Activated CD4-positive, alpha-beta T cell treated with anti-CD3 and anti-CD28 coated beads, Interleukin-2, amount 10 ng/mL, durations not matched to agents 7 days and 5 days (primary cell): ENCODE data around the gene PRKCA. TPM values are rescaled to one million over a fixed set of nuclear protein-coding genes. Genes with fewer than 3 reads are reported as not detected.
"Not testable (repeated sequence)": the region's sequence is repeated elsewhere in the genome, so short reads cannot be mapped to it uniquely, and the experiment has no call there.

Experiments
- CTCF ChIA-PET: fragments of 350-600 bp; sonication (Branson Sonifier 250); formaldehyde crosslinking; loops from one replicate; lab custom pipeline; 2021; ENCODE audit warnings: antibody characterized with exemption; lab: Charles Lee
- POLR2A ChIA-PET: fragments of 350-600 bp; sonication (Branson Sonifier 250); formaldehyde crosslinking; loops from one replicate; lab custom pipeline; 2021; ENCODE audit warnings: antibody characterized with exemption; lab: Charles Lee
- DNase-seq: peaks from one replicate; pipeline ENCODE4 v3.0.0-alpha.2; 2020
- H3K27ac Mint-ChIP-seq: one replicate; pipeline ENCODE4 v1.8.0; 2021; ENCODE audit warnings: mild to moderate bottlenecking, moderate library complexity, mixed read lengths
- H3K27me3 Mint-ChIP-seq: one replicate; pipeline ENCODE4 v1.8.0; 2021; ENCODE audit warnings: mixed read lengths
- H3K36me3 Mint-ChIP-seq: one replicate; pipeline ENCODE4 v1.8.0; 2021; ENCODE audit warnings: low read depth, mixed read lengths
- H3K4me1 Mint-ChIP-seq: one replicate; pipeline ENCODE4 v1.8.0; 2021; ENCODE audit warnings: mixed read lengths
- H3K4me3 Mint-ChIP-seq: one replicate; pipeline ENCODE4 v1.8.0; 2021; ENCODE audit warnings: mild to moderate bottlenecking, moderate library complexity, mixed read lengths
- H3K9me3 Mint-ChIP-seq: one replicate; pipeline ENCODE4 v1.8.0; 2021; ENCODE audit warnings: mixed read lengths
- total RNA-seq, 2 experiments: library from RNA; stranded (reverse); gene quantifications; one replicate each; pipeline ENCODE4 v1.2.3, GENCODE V29; 2021

The PRKCA gene
- total RNA-seq, 2 experiments from 2014 or later, result 72.8 to 74.6 TPM

DNA sequence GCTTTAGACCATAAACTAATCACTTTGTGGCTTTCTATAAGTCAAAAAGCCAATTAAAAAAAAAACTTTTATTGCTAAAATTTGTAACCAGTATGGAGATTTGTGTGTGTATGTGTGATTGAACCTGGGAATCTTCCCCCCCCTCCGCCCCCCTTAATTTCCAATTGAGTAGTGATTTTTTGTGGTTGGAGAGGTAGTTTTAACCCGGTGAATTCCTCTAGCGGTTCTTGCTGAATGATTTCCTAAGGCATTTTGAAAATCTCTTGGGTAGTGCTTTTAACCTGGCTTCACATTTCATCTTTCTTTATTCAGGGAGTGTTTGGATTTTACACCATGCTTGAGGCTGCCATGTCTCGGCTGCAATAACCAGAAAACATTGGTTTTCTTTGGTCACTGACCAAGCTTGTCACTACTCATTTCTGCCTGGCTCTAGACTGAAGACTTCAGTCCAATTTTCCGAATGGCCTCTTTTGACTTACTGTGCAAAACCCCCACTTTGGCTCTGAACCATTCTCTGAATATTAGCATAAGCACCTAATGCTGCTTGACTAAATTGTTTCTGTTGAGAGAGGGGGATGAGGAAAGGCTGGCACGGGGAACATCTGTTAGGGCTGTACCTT lies 35.6 kb downstream of the PRKCA start:
- no peak for DNase-seq
- Mint-ChIP-seq H3K27ac (no peak overlapping the region), H3K9me3 (peaks cover 2% of the 10 kb centered on the region), H3K4me1 (peaks cover 69% of the 10 kb centered on the region), H3K36me3 (peaks cover 53% of the 10 kb centered on the region), H3K27me3 (no peaks in the 10 kb centered on the region), H3K4me3 (no peak overlapping the region)
- ChIA-PET POLR2A (no interaction called here), CTCF (interaction anchor here (0.9 to 1.8 kb wide), 2 partner anchors 13 to 155 kb away, joined by 3 to 4 read pairs; no protein-coding TSS in a partner anchor)

DNA sequence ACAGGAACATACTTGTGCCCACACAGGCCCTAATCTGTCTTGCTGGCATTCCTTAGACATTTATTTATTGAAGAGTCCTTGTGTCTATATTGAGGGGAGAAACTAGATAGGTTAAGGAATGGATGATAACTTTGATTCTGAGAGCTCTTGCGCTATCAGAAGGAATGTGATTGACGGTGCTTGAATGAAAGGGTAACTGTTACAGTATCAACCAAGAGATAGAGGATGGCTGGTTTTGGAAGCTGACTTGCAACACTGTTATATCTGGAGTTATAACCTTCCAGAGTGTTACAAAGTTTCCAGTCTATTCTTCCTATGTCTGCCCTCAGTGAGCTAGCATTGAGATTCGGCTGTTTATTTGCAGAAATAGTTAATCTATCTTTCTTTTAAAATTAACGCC lies 36.5 kb downstream of the PRKCA start:
- peaks cover 59% of the 10 kb centered on the region for H3K36me3 Mint-ChIP-seq
- CTCF ChIA-PET, result interaction anchor here (1.1 to 1.8 kb wide), 3 partner anchors 9 to 154 kb away, joined by 3 to 4 read pairs (median 3); no protein-coding TSS in a partner anchor
- H3K9me3 Mint-ChIP-seq, result peaks cover 2% of the 10 kb centered on the region
- H3K27me3 Mint-ChIP-seq, result no peaks in the 10 kb centered on the region
- H3K4me1 Mint-ChIP-seq, result peaks cover 68% of the 10 kb centered on the region
- H3K4me3 Mint-ChIP-seq, result no peak overlapping the region
- no peak overlapping the region for H3K27ac Mint-ChIP-seq
- DNase-seq, result no peak
- POLR2A ChIA-PET, result interaction anchor here (0.6 kb wide), 1 partner anchor 179 kb away, joined by 3 read pairs; no protein-coding TSS in a partner anchor

DNA sequence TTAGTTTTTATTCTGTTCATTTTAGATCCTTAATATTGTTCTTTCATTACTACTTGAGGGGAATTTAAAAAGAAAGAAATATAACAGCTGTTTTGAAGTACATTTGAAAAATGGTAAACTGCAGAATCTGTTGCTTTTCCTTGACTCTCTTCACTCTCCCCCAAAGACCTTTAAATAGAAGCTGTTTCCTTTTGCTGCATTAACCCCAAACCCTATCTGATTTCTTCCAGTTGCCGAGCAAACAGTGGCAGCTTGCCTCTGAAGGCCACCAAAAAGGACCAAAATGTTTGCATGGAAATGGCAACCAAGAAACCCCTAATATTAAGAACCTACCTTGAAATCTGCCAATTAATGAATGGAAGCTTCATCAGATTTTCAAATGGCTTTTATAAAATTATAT lies 37.1 kb downstream of the PRKCA start:
- Mint-ChIP-seq H3K4me3 (peak overlapping the region; percentile 57), H3K27ac (peak overlapping the region; percentile 71), H3K4me1 (peaks cover 64% of the 10 kb centered on the region), H3K36me3 (peaks cover 55% of the 10 kb centered on the region), H3K27me3 (no peaks in the 10 kb centered on the region), H3K9me3 (peaks cover 2% of the 10 kb centered on the region)
- ChIA-PET POLR2A (interaction anchor here (0.6 kb wide), 1 partner anchor 178 kb away, joined by 3 read pairs; no protein-coding TSS in a partner anchor), CTCF (interaction anchor here (0.6 to 1.5 kb wide), 3 partner anchors 8 to 123 kb away, joined by 3 to 4 read pairs (median 3); no protein-coding TSS in a partner anchor)
- DNase-seq, result no peak

DNA sequence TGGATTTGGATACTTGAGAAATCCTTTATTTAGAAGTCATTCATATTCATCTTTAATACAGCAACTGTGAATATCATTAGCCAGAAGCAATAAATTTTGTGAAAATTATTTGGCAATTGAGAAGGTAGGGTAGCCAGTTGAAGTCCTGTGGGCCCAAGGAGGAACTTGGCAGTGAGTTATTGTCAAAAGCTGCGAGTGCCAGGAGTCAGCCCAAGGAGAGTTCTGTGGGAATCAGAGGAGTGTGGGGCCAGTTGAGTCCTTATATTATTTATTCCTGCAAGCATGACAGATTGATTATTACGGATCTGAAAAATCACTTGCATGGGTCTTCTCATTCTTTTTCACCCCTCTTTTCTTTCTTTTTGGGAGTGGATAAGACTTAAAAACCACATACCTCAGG lies 38.3 kb downstream of the PRKCA start:
- Mint-ChIP-seq H3K4me3 (no peak overlapping the region), H3K9me3 (peaks cover 2% of the 10 kb centered on the region), H3K4me1 (peaks cover 55% of the 10 kb centered on the region), H3K36me3 (peaks cover 45% of the 10 kb centered on the region), H3K27ac (no peak overlapping the region), H3K27me3 (no peaks in the 10 kb centered on the region)
- ChIA-PET POLR2A (no interaction called here), CTCF (interaction anchor here (5.6 kb wide), 1 partner anchor 11 kb away, joined by 22 read pairs; no protein-coding TSS in a partner anchor)
- no peak for DNase-seq

DNA sequence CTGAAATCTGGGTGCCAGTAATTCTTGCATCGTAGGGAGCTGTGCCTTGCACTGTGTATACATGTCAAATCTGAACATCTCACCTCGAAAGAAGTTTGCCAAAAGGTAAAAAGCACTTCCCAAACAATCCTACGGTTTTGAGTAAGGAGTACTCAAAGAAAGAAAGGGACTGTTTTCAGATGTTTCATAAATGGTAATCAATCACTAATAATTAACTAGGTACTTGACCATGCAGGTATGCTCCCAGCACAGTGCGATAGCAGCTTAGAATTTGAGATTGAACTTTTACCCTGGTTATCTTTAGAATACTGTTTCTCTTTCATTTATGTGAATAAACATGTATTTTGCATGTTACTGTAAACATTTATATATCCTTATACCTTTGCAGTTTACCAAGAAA lies 39.0 kb downstream of the PRKCA start:
- ChIA-PET POLR2A (interaction anchor here (0.6 kb wide), 1 partner anchor 10 kb away, joined by 3 read pairs; no protein-coding TSS in a partner anchor), CTCF (interaction anchor here (5.6 kb wide), 1 partner anchor 11 kb away, joined by 22 read pairs; no protein-coding TSS in a partner anchor)
- Mint-ChIP-seq H3K27ac (no peak overlapping the region), H3K4me3 (no peak overlapping the region), H3K9me3 (peaks cover 2% of the 10 kb centered on the region), H3K4me1 (peaks cover 49% of the 10 kb centered on the region), H3K36me3 (peaks cover 40% of the 10 kb centered on the region), H3K27me3 (no peaks in the 10 kb centered on the region)
- DNase-seq, result no peak

DNA sequence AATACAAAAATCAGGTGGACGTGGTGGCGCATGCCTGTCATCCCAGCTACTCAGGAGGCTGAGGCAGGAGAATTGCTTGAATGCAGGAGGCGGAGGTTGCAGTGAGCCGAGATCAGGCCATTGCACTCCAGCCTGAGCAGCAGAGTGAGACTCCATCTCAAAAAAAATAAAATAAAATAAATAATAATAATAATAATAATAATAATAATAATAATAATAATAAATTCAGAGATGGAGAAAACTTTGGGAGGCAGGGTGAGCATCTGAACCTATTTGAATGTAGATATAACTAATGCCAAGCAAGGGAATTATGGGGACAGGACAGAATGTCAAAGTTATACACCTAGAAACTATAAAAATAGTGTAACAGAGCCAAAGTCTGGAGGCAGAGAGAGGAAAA lies 39.9 kb downstream of the PRKCA start:
- H3K4me3 Mint-ChIP-seq, POLR2A ChIA-PET, DNase-seq, H3K9me3 Mint-ChIP-seq, H3K27ac Mint-ChIP-seq, H3K27me3 Mint-ChIP-seq: not testable (repeated sequence)
- CTCF ChIA-PET, result interaction anchor here (5.6 kb wide), 1 partner anchor 12 kb away, joined by 22 read pairs; no protein-coding TSS in a partner anchor
- H3K36me3 Mint-ChIP-seq, result peaks cover 36% of the 10 kb centered on the region
- peaks cover 47% of the 10 kb centered on the region for H3K4me1 Mint-ChIP-seq

DNA sequence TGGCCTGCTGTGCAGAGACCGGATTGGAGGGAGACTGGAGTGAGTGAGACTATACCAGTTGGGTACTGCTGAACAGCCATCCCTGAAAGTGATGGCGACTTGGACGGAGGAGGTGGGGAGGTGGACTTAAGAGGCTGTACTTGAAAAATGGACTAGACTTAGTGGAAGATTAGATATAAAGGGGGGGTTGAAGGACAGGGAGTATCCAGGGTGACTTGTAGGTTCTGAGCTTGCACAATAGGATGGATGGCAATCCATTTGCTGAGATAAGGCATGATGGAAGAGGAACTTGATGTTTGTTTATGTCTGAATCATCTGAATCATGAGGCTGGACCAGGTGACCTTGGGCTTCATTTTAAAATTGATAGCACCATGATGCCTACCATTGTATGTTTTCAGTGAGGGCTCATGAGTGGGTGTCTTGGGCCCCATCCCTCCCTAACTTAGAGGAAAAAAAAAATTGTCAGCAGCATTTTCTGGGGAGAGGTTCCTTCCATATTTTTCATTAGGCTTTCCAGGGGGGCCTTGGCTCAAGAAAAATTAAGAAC lies 41.2 kb downstream of the PRKCA start:
- DNase-seq, result no peak
- peaks cover 49% of the 10 kb centered on the region for H3K4me1 Mint-ChIP-seq
- POLR2A ChIA-PET, result no interaction called here
- no peak overlapping the region for H3K4me3 Mint-ChIP-seq
- CTCF ChIA-PET, result interaction anchor here (0.8 to 5.6 kb wide), 3 partner anchors 14 to 38 kb away, joined by 3 to 22 read pairs (median 3); no protein-coding TSS in a partner anchor
- H3K36me3 Mint-ChIP-seq, result peaks cover 30% of the 10 kb centered on the region
- H3K27me3 Mint-ChIP-seq, result no peaks in the 10 kb centered on the region
- H3K27ac Mint-ChIP-seq, result no peak overlapping the region
- H3K9me3 Mint-ChIP-seq, result no peaks in the 10 kb centered on the region

DNA sequence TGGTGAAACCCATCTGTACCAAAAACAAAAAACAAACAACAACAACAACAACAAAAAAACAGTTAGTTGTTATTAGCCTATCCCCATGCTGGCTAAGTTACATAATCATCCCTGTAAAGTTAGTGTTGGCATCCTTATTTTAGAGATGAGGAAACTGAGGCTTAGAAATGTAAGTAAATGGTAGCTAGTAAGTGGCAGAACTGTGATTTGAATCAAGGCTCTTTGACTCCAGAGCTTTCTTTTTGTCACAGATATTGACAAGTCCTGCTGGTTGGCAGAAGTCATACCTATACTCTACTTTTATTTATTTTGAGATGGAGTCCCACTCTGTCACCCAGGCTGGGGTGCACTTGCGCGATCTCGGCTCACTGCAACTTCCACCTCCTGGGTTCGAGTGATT lies 42.1 kb downstream of the PRKCA start:
- H3K4me1 Mint-ChIP-seq, result peaks cover 47% of the 10 kb centered on the region
- CTCF ChIA-PET, result interaction anchor here (0.5 to 5.6 kb wide), 2 partner anchors 15 to 75 kb away, joined by 3 to 22 read pairs; no protein-coding TSS in a partner anchor
- H3K9me3 Mint-ChIP-seq, result no peaks in the 10 kb centered on the region
- H3K4me3 Mint-ChIP-seq, result no peak overlapping the region
- no peak overlapping the region for H3K27ac Mint-ChIP-seq
- POLR2A ChIA-PET, result no interaction called here
- H3K36me3 Mint-ChIP-seq, result peaks cover 24% of the 10 kb centered on the region
- H3K27me3 Mint-ChIP-seq, result no peaks in the 10 kb centered on the region
- no peak for DNase-seq

DNA sequence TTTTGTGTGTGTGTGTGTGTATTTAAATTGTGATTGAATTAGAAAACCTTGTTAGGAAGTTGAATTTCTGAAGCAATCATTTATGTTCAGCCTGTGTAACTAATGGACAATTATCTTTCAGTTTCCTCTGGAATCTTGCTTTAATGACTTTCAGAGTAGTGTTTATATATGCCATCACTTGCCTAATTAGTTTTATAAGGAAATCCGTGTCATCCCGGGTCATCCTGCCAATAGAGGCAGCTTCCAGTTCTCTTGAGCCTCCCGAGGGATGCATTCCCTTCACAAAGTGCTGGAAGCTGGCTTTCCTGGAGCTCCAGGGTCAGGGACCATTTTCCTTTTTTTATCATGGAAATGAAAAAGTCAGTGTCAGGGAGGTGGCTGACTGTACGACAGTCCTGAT lies 42.9 kb downstream of the PRKCA start:
- no peaks in the 10 kb centered on the region for H3K27me3 Mint-ChIP-seq
- H3K4me1 Mint-ChIP-seq, result peaks cover 47% of the 10 kb centered on the region
- CTCF ChIA-PET, result interaction anchor here (0.7 to 5.6 kb wide), 2 partner anchors 15 to 332 kb away, joined by 3 to 22 read pairs; no protein-coding TSS in a partner anchor
- no peaks in the 10 kb centered on the region for H3K9me3 Mint-ChIP-seq
- no peak overlapping the region for H3K4me3 Mint-ChIP-seq
- H3K36me3 Mint-ChIP-seq, result peaks cover 19% of the 10 kb centered on the region
- H3K27ac Mint-ChIP-seq, result no peak overlapping the region
- no peak for DNase-seq
- POLR2A ChIA-PET, result no interaction called here

DNA sequence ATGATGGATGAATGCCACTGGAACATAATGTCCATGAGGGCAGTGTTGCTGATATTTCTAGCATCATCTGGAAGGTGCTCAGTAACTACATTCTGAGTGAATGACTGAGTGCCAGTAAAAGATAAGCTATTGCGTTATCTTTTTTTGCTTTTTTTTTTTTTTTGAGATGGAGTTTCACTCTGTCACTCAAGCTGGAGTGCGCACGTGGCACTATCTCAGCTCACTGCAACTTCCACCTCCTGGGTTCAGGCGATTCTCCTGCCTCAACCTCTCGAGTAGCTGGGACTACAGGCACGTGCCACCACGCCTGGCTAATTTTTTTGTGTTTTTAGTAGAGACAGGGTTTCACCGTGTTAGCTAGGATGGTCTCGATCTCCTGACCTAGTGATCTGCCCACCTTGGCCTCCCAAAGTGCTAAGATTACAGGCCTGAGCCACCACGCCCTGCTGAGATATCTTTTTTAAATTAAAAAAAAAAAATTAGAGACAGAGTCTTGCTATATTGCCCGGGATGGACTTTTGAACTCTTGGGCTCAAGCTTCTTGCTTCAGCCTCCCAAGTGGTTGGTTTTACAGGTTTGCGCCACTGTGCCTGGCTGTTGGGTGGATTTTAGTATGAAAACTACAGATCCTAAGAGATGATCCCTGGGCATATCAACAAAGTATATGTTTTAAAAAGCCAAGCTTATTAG lies 43.7 kb downstream of the PRKCA start:
- H3K36me3 Mint-ChIP-seq, result peaks cover 18% of the 10 kb centered on the region
- H3K4me1 Mint-ChIP-seq, result peaks cover 46% of the 10 kb centered on the region
- H3K4me3 Mint-ChIP-seq, H3K27ac Mint-ChIP-seq, H3K9me3 Mint-ChIP-seq, POLR2A ChIA-PET, H3K27me3 Mint-ChIP-seq, DNase-seq: not testable (repeated sequence)
- CTCF ChIA-PET, result interaction anchor here (0.7 to 5.6 kb wide), 2 partner anchors 16 to 28 kb away, joined by 6 to 22 read pairs; no protein-coding TSS in a partner anchor

DNA sequence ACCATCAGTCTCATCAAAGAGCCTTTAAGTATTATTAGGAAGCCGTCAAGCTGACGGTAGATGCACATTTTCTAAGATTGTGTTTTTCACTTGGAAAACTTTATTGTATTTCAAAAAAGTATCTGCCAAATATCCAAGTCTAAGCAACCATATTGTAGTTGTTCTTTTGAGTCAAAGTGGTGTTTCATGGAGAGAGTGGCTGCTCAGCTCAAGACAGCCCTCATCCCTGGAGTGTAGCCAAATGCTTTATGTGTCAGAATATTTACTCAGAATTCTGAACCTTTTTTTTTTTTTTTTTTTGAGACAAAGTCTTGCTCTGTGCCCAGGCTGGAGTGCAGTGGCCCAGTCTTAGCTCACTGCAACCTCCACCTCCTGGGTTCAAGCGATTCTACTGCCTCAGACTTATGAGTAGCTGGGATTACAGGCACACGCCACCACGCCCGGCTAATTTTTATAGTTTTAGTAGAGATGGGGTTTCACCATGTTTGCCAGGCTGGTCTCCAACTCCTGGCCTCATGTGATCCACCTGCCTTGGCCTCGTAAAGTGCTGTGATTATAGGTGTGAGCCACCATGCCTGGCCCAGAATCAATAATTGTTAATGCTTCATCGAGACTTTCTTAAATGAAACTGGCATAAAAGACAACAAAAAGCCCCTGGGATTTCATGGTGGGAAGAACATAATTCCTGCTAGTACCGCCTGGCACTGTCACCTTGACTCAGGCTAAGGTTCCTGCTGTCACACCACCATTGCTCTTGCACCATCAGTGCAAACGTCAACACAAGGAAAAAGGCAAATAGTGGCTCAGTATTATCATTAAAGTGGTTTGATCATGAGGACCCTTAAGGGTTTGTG lies 45.5 kb downstream of the PRKCA start:
- H3K4me3 Mint-ChIP-seq, result no peak overlapping the region
- H3K36me3 Mint-ChIP-seq, result peaks cover 14% of the 10 kb centered on the region
- POLR2A ChIA-PET, result interaction anchor here (1.2 kb wide), 1 partner anchor 44 kb away, joined by 3 read pairs; no protein-coding TSS in a partner anchor
- H3K9me3 Mint-ChIP-seq, result no peaks in the 10 kb centered on the region
- peaks cover 54% of the 10 kb centered on the region for H3K4me1 Mint-ChIP-seq
- H3K27ac Mint-ChIP-seq, result no peak overlapping the region
- no peak for DNase-seq
- no peaks in the 10 kb centered on the region for H3K27me3 Mint-ChIP-seq
- CTCF ChIA-PET, result interaction anchor here (0.7 to 1.4 kb wide), 2 partner anchors 8 to 30 kb away, joined by 3 read pairs; no protein-coding TSS in a partner anchor
